Measurements from ENCODE around the gene CHAMP1.

CHAMP1 gene

DNA sequence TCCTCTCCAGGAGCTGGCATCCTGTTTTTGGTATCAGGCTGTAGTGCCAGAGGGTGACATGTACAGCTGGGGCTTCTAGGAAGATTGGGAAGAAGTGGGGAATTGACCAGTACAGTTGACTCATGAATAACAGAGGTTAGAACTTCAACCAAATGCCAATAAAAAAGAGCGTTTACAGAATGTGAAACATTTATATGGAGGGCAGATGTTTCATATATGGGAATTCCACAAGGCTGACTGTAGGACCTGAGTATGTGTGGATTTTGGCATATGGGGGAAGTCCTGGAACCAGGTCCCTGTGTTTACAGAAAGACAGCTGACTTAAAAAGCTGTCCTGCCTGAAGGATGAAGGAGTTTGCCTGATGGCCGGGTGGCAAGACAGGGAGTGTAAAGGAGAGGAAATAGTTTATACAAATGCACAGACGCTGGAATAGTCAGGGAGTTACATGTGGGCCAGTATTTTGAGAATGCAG lies 5.2 kb downstream of the CHAMP1 start:
- Histone ChIP-seq H3K56ac (ENCODE audit: low read length) (no peak overlapping the region), H3K4me2 (ENCODE audit: low read length) (no peak overlapping the region), H3K36me3 (ENCODE audit: control insufficient read depth, insufficient read depth, low read length) (peaks cover 7% of the 10 kb centered on the region), H4K8ac (ENCODE audit: low read depth, low read length) (no peak overlapping the region), H2BK15ac (replicated peaks; ENCODE audit: low read depth) (no peak overlapping the region), H3K27ac (ENCODE audit: low read depth, low read length) (no peak overlapping the region), H3K9ac (ENCODE audit: low read length) (no peak overlapping the region), H3K23ac (ENCODE audit: low read length) (no peak overlapping the region), H3K4ac (ENCODE audit: low read depth, low read length) (no peak overlapping the region), H3K79me1 (ENCODE audit: low read length) (peaks cover 16% of the 10 kb centered on the region), H2BK5ac (ENCODE audit: low read length) (no peak overlapping the region), H3K79me2 (ENCODE audit: control insufficient read depth, insufficient read depth, low read length) (peaks cover 27% of the 10 kb centered on the region), H3K4me3 (ENCODE audit: low read length) (no peak overlapping the region), H3K18ac (ENCODE audit: low read length) (no peak overlapping the region), H3K27me3 (ENCODE audit: insufficient read depth, low read length, poor library complexity) (no peaks in the 10 kb centered on the region), H2BK120ac (ENCODE audit: low read depth, low read length) (no peak overlapping the region), H4K5ac (ENCODE audit: low read length) (no peak overlapping the region), H3K4me1 (ENCODE audit: control insufficient read depth, low read depth, low read length) (peaks cover 2% of the 10 kb centered on the region), H2AK5ac (ENCODE audit: low read length) (no peak overlapping the region)
- DNase-seq, result no peak
- WGBS (ENCODE audit: extremely low coverage, insufficient coverage, low lambda C conversion rate), result no CpG with 5 or more reads among the region's 3 CpGs

DNA sequence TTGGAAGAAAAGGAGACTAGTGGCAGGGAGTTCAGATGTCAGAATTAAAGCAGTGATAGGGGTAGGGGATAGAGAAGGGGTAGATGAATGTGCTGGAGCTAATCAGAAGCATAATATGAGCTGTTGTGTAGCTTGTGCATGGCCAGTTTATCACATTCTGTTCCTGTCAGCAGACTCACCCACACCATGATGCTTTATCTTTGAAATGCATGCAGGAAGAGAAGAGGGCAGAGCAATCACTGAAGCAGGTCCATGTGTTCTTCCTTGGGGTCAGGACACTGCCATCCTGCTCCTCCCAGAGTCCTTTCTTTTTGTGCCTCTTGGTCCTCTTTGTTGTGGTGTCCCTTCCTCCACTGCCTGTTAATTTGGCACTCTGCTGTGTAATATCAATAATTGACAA lies 5.8 kb downstream of the CHAMP1 start:
- no peak overlapping the region for H3K4me2 ChIP-seq (ENCODE audit: low read length)
- no peak for DNase-seq
- H4K8ac ChIP-seq (ENCODE audit: low read depth, low read length), result no peak overlapping the region
- H3K4me1 ChIP-seq (ENCODE audit: control insufficient read depth, low read depth, low read length), result peaks cover 2% of the 10 kb centered on the region
- H3K36me3 ChIP-seq (ENCODE audit: control insufficient read depth, insufficient read depth, low read length), result peaks cover 10% of the 10 kb centered on the region
- no peak overlapping the region for H3K4ac ChIP-seq (ENCODE audit: low read depth, low read length)
- no peak overlapping the region for H2BK5ac ChIP-seq (ENCODE audit: low read length)
- no peak overlapping the region for H2AK5ac ChIP-seq (ENCODE audit: low read length)
- H3K79me1 ChIP-seq (ENCODE audit: low read length), result peaks cover 17% of the 10 kb centered on the region
- H3K18ac ChIP-seq (ENCODE audit: low read length), result no peak overlapping the region
- H3K27ac ChIP-seq (ENCODE audit: low read depth, low read length), result no peak overlapping the region
- H4K5ac ChIP-seq (ENCODE audit: low read length), result no peak overlapping the region
- no peak overlapping the region for H3K56ac ChIP-seq (ENCODE audit: low read length)
- H2BK15ac ChIP-seq (replicated peaks; ENCODE audit: low read depth), result no peak overlapping the region
- H3K23ac ChIP-seq (ENCODE audit: low read length), result no peak overlapping the region
- H3K79me2 ChIP-seq (ENCODE audit: control insufficient read depth, insufficient read depth, low read length), result peaks cover 23% of the 10 kb centered on the region
- no peak overlapping the region for H3K4me3 ChIP-seq (ENCODE audit: low read length)
- H2BK120ac ChIP-seq (ENCODE audit: low read depth, low read length), result no peak overlapping the region
- H3K9ac ChIP-seq (ENCODE audit: low read length), result no peak overlapping the region
- H3K27me3 ChIP-seq (ENCODE audit: insufficient read depth, low read length, poor library complexity), result no peaks in the 10 kb centered on the region

DNA sequence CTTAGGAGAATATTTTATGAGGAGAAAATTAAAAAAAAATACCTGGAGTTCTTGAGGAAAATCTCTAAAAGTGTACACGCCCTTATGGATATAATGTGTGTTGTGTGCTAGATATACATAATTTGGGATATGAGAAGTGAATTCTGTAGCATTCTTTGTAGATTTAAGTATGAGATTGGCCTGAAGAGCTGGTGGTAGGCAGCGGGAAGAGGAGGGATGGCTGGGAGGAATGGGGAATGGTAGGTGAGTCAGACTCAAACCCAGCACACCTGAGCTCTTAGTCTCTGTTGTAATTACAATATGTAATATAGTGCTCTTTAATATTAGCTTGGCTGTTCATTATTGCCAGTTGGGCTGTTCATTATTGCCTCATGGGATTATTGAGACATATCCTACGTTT lies 7.0 kb downstream of the CHAMP1 start:
- Histone ChIP-seq H3K36me3 (ENCODE audit: control insufficient read depth, insufficient read depth, low read length) (peaks cover 10% of the 10 kb centered on the region), H3K4ac (ENCODE audit: low read depth, low read length) (no peak overlapping the region), H3K4me3 (ENCODE audit: low read length) (no peak overlapping the region), H3K18ac (ENCODE audit: low read length) (no peak overlapping the region), H3K4me2 (ENCODE audit: low read length) (no peak overlapping the region), H4K8ac (ENCODE audit: low read depth, low read length) (no peak overlapping the region), H3K23ac (ENCODE audit: low read length) (no peak overlapping the region), H2BK5ac (ENCODE audit: low read length) (no peak overlapping the region), H2BK120ac (ENCODE audit: low read depth, low read length) (no peak overlapping the region), H3K9ac (ENCODE audit: low read length) (no peak overlapping the region), H3K27me3 (ENCODE audit: insufficient read depth, low read length, poor library complexity) (no peaks in the 10 kb centered on the region), H2BK15ac (replicated peaks; ENCODE audit: low read depth) (no peak overlapping the region), H3K79me1 (ENCODE audit: low read length) (peaks cover 15% of the 10 kb centered on the region), H2AK5ac (ENCODE audit: low read length) (no peak overlapping the region), H3K79me2 (ENCODE audit: control insufficient read depth, insufficient read depth, low read length) (peaks cover 16% of the 10 kb centered on the region), H3K4me1 (ENCODE audit: control insufficient read depth, low read depth, low read length) (no peaks in the 10 kb centered on the region), H4K5ac (ENCODE audit: low read length) (no peak overlapping the region), H3K27ac (ENCODE audit: low read depth, low read length) (no peak overlapping the region), H3K56ac (ENCODE audit: low read length) (no peak overlapping the region)
- no CpG with 5 or more reads among the region's 3 CpGs for WGBS (ENCODE audit: extremely low coverage, insufficient coverage, low lambda C conversion rate)
- no peak for DNase-seq

DNA sequence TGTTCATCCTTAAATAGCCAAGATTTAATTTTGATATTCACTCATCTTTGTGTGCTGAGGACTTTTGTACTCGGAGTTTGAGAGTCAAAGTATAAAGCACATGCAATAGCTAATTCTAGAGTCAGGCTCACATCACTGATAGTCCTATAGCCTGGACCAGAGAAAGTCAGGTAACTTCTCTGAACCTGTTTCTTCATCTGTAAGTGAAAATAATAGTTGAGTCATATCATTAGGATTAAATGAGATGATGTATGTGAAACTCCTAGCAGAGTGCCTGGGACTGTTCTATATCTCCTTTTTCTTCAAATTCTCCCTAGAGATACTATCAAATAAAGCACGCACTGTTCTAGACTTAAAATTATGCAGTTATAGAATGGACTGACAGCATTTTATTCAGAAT lies 9.0 kb downstream of the CHAMP1 start:
- no peaks in the 10 kb centered on the region for H3K4me1 ChIP-seq (ENCODE audit: control insufficient read depth, low read depth, low read length)
- H3K36me3 ChIP-seq (ENCODE audit: control insufficient read depth, insufficient read depth, low read length), result peaks cover 10% of the 10 kb centered on the region
- no peak overlapping the region for H2BK5ac ChIP-seq (ENCODE audit: low read length)
- H2BK15ac ChIP-seq (replicated peaks; ENCODE audit: low read depth), result no peak overlapping the region
- no peaks in the 10 kb centered on the region for H3K27me3 ChIP-seq (ENCODE audit: insufficient read depth, low read length, poor library complexity)
- no peak overlapping the region for H3K4ac ChIP-seq (ENCODE audit: low read depth, low read length)
- no peak overlapping the region for H3K27ac ChIP-seq (ENCODE audit: low read depth, low read length)
- H2BK120ac ChIP-seq (ENCODE audit: low read depth, low read length), result no peak overlapping the region
- no peak overlapping the region for H4K5ac ChIP-seq (ENCODE audit: low read length)
- peaks cover 13% of the 10 kb centered on the region for H3K79me1 ChIP-seq (ENCODE audit: low read length)
- DNase-seq, result no peak
- no peak overlapping the region for H3K4me3 ChIP-seq (ENCODE audit: low read length)
- no peak overlapping the region for H4K8ac ChIP-seq (ENCODE audit: low read depth, low read length)
- H3K9ac ChIP-seq (ENCODE audit: low read length), result no peak overlapping the region
- H3K18ac ChIP-seq (ENCODE audit: low read length), result no peak overlapping the region
- no peak overlapping the region for H3K56ac ChIP-seq (ENCODE audit: low read length)
- H3K4me2 ChIP-seq (ENCODE audit: low read length), result no peak overlapping the region
- peaks cover 11% of the 10 kb centered on the region for H3K79me2 ChIP-seq (ENCODE audit: control insufficient read depth, insufficient read depth, low read length)
- no peak overlapping the region for H2AK5ac ChIP-seq (ENCODE audit: low read length)
- no peak overlapping the region for H3K23ac ChIP-seq (ENCODE audit: low read length)
- WGBS (ENCODE audit: extremely low coverage, insufficient coverage, low lambda C conversion rate), result no CpG with 5 or more reads among the region's 2 CpGs

GRCh38 chr13:114324334-114324733 lies 10.0 kb downstream of the CHAMP1 start:
- Histone ChIP-seq H2BK15ac (replicated peaks; ENCODE audit: low read depth) (no peak overlapping the region), H2BK5ac (ENCODE audit: low read length) (no peak overlapping the region), H3K4ac (ENCODE audit: low read depth, low read length) (no peak overlapping the region), H3K56ac (ENCODE audit: low read length) (no peak overlapping the region), H3K4me3 (ENCODE audit: low read length) (no peak overlapping the region), H2BK120ac (ENCODE audit: low read depth, low read length) (no peak overlapping the region), H2AK5ac (ENCODE audit: low read length) (no peak overlapping the region), H4K8ac (ENCODE audit: low read depth, low read length) (no peak overlapping the region), H3K36me3 (ENCODE audit: control insufficient read depth, insufficient read depth, low read length) (peaks cover 10% of the 10 kb centered on the region), H3K18ac (ENCODE audit: low read length) (no peak overlapping the region), H3K79me2 (ENCODE audit: control insufficient read depth, insufficient read depth, low read length) (peaks cover 8% of the 10 kb centered on the region), H3K9ac (ENCODE audit: low read length) (no peak overlapping the region), H3K23ac (ENCODE audit: low read length) (no peak overlapping the region), H3K27me3 (ENCODE audit: insufficient read depth, low read length, poor library complexity) (no peaks in the 10 kb centered on the region), H3K27ac (ENCODE audit: low read depth, low read length) (no peak overlapping the region), H3K4me1 (ENCODE audit: control insufficient read depth, low read depth, low read length) (no peaks in the 10 kb centered on the region), H3K79me1 (ENCODE audit: low read length) (peaks cover 12% of the 10 kb centered on the region), H4K5ac (ENCODE audit: low read length) (no peak overlapping the region), H3K4me2 (ENCODE audit: low read length) (no peak overlapping the region)
- DNase-seq, result no peak
- no CpG with 5 or more reads among the region's 4 CpGs for WGBS (ENCODE audit: extremely low coverage, insufficient coverage, low lambda C conversion rate)

- Histone ChIP-seq H3K79me1 (ENCODE audit: low read length) (peaks cover 4% of the 10 kb centered on the region), H3K4ac (ENCODE audit: low read depth, low read length) (no peak overlapping the region), H3K27ac (ENCODE audit: low read depth, low read length) (no peak overlapping the region), H3K4me3 (ENCODE audit: low read length) (no peak overlapping the region), H3K9ac (ENCODE audit: low read length) (no peak overlapping the region), H3K23ac (ENCODE audit: low read length) (no peak overlapping the region), H3K79me2 (ENCODE audit: control insufficient read depth, insufficient read depth, low read length) (no peaks in the 10 kb centered on the region), H3K18ac (ENCODE audit: low read length) (no peak overlapping the region), H3K27me3 (ENCODE audit: insufficient read depth, low read length, poor library complexity) (no peaks in the 10 kb centered on the region), H4K5ac (ENCODE audit: low read length) (no peak overlapping the region), H2BK120ac (ENCODE audit: low read depth, low read length) (no peak overlapping the region), H3K4me2 (ENCODE audit: low read length) (no peak overlapping the region), H2AK5ac (ENCODE audit: low read length) (no peak overlapping the region), H2BK15ac (replicated peaks; ENCODE audit: low read depth) (no peak overlapping the region), H3K36me3 (ENCODE audit: control insufficient read depth, insufficient read depth, low read length) (peaks cover 10% of the 10 kb centered on the region), H3K56ac (ENCODE audit: low read length) (no peak overlapping the region), H2BK5ac (ENCODE audit: low read length) (no peak overlapping the region), H3K4me1 (ENCODE audit: control insufficient read depth, low read depth, low read length) (no peaks in the 10 kb centered on the region), H4K8ac (ENCODE audit: low read depth, low read length) (no peak overlapping the region)
- WGBS (ENCODE audit: extremely low coverage, insufficient coverage, low lambda C conversion rate), result no CpG with 5 or more reads among the region's 3 CpGs
- DNase-seq, result no peak
Measured at GRCh38 chr13:114325729-114326128, 11.4 kb downstream of the CHAMP1 start.

Measured in mesendoderm (in vitro differentiated cells).